ELF-1 (cell line): ENCODE measurements around the gene DOCK2.
"Not testable (repeated sequence)": the region's sequence is repeated elsewhere in the genome, so short reads cannot be mapped to it uniquely, and the experiment has no call there.

Source experiments
- DNase-seq: peaks from one replicate; pipeline ENCODE4 v3.0.0-alpha.2; 2016; ENCODE audit warnings: low read depth, low spot score

The DOCK2 gene

DNA sequence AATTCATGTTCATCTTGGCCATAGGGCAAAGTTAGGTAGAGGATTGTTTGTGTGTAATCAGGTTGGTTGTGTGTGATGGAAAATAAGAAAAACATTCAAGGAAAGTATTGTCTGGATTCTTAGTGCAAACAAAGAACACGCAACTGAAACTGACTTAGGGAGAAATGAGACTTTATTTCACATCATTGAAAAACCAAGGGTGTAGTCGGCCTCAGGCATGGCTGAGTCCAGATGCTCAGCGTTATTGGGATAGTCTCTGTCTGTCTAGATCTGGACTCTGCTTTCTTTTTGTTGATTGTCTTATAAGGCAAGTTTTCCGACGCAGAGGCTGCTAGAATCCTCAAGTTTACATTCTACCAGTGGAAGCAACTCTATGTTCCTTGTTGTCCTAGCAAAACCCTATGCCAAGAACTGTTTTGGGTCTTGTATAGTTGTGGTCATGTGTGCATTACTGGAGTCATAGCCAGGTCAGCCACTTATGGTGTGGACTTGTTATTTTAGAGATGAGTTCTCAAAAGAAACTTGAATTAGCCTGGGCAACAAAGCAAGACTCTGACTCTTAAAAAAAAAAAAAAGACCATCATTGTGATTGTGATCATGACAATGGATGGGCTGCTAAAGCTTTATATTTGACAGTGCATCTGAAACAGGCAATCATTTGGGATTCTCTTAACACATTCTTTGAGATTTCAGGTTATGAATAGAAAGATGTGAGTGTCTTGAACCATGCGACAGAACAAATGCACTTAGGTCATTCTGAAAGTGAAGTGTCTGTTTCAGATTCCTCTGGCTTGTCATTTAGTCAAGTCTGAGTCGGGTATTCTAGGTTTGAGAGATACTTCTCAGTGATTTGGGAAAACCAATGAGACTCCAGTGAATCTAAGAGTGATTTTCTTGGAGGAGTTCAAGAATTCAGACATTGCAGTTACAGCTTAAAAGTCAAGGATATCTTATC, 82.6 kb downstream of the DOCK2 start:
- DNase-seq: no peak

DNA sequence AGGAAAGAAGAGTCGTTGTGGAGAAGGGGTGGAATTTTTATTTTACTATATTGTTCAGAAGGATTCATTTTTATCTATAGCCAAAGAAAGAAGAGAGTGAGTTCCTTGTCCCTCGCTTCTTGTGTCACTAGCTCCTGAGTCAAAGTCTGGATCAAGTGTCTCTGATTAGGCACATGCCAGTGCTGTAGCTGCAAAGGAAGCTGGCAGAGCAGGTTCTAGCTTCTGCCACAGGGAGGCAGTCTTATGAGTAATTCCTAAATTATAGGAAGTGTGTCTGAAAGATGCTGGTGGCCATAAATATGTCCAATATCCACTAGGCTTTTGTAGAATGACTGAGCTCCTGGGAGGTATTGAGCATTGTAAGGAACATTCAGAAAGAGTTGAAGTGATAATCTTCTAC, 84.7 kb downstream of the DOCK2 start:
- DNase-seq: no peak

DNA sequence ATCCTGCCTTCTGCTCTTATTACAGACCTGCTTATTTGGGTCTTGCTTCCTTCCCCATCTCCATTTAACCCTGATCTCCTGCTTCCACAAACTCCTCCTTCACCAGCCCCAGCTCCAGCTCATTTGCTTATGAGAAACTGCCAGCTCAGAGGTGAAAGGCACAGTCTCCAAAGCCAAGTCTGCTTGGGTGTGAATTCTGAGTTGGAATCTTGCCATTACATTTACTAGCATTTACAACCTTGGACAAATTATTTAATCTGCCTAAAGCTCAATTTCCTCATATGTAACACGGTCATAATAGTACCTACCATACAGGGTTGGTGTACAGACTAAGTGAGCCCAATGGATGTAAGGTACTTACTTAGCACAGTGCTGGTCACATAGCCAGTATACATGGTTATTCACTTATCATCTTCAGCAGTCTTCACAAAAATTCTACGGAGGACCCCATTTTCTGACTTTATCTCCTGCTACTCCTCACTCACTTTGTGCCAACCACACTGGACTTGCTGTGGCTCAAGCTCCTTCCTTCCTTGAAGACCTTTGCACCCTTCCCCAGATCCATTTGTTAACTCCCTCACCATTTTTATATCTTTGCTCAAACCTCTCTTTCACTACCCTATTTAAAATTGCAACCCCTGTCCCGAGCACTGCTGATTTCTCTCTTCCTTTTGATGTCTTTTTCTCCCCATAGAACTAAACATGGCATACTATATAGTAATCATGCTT, 86.2 kb downstream of the DOCK2 start:
- no peak for DNase-seq

DNA sequence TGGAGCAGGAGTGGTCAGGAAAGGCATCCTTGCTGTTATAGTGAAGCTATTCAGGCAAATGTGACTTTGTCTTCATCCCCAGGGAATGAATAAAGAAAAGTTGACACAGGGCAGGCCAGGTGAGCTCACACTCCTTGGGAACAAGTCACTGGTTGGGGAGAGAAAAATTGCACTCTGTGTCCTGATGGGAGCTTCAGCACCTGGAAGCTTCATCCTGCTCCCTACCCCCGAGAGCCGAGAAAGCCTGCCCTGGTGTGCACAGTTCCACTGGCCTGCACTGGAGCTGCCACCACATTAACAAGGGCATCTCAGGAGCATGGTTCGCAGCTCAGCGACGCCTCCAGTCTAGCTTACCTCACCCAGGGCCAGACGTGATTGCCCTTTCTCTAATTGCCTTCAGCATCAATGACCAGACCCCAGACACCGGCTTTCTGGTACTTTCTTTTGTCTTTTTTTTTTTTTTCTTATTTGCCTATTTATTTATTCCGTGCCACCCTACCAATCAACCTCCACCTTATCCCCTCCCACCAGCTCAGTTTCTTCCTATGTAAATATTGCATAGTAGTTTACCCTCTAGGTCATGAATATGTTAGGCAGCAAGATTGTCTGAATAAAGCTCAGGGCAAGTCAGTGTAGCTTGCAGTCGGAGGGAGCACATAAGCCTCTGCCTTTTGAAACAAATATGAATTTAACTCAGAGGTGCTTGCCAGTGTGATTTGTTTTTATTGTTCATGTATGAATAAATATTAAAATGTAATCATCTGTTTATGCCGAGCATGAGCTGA, 87.4 kb downstream of the DOCK2 start:
- DNase-seq: no peak

DNA sequence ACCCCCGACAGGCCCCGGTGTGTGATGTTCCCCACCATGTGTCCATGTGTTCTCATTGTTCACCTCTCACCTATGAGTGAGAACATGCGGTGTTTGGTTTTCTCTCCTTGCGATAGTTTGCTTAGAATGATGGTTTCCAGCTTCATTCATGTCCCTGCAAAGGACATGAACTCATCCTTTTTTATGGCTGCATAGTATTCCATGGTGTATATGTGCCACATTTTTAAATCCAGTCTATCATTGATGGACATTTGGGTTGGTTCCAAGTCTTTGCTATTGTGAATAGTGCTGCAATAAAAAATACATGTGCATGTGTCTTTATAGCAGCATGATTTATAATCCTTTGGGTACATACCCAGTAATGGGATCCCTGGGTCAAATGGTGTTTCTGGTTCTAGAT, 88.6 kb downstream of the DOCK2 start:
- not testable (repeated sequence) for DNase-seq

DNA sequence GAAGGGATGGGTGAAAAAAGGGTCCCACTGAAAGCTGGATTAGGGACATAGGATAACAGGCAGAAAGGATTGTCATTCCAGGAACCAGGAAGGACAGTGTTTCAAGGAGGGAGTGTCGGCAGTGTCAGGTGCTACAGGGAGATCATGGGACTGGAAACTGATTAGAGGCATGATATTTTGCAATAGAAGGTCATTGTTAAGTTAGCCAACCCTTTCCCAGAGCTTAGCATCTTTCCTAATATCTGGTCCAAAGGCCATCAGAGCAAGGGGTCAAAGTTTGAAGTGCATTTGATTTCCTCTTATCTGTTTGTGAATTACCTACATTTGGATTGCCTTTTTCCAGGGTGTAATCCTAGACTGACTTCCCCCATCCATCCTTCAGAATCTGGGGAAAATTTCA, 91.3 kb downstream of the DOCK2 start:
- no peak for DNase-seq

DNA sequence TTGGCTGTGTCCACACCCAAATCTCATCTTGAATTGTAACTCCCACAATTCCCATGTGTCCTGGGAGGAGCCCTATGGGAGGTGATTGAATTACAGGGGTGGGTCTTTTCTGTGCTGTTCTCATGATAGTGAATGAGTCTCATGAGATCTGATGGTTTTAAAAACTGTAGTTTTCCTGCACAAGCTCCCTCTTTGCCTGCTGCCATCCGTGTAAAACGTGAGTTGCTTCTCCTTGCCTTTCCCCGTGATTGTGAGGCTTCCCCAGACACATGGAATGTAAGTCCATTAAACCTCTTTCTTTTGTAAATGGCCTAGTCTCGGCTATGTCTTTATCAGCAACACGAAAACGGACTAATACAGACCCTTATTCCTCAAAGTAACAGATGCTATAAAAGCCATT, 94.1 kb downstream of the DOCK2 start:
- DNase-seq: no peak

DNA sequence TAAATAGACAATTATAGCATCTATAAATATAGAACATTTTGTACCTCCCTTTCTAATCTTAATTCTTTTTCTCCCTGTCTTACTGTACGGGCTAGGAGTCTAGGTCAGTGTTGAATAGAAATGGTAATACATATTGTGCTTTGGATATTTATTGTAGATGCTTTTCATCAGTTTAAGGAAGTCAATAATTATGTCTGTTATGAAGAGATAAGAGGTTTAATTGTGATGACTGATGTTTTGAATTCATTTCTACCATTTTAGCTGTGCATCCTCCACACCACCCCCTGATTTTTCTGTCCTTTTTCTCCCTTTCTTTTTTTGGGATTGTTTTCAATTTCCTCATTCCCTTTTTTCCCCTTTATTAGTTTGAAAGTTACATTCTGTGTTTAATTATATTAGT, 95.8 kb downstream of the DOCK2 start:
- DNase-seq: no peak

DNA sequence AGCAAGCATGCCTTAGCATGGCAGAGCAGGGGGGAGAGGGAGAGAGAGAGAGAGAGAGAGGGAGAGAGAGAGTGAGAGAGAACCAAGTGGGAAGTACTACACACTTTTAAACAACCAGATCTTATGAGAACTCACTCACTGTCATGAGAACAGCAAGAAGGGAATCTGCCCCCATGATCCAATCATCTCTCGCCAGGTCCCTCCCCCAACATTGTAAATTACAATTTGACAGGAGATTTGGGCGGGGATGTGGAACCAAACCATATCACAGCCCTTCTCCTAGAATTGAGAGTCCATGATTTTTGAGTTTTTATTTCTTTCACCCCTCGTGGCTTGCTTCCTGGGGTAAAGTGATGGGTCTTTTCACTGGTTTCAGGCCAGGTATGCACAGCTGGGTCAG, 98.8 kb downstream of the DOCK2 start:
- no peak for DNase-seq

DNA sequence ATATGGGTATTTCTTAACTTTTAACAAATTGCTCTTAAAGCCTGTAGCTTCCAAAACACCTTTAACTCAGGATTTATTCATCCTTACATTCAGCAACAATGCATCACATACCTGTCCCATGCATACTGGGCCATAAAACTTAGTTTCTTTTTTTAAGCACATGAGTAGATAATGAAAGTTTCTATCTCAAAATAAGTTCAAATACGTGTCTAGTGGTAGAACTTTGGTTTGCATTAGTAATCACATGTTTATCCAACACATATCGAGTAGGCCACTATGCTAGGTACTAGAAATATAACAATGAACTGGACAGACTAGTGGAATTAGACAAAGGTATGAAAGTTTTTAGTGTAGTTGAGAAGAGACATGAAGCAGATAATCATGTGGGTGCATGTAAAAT, 99.6 kb downstream of the DOCK2 start:
- no peak for DNase-seq

DNA sequence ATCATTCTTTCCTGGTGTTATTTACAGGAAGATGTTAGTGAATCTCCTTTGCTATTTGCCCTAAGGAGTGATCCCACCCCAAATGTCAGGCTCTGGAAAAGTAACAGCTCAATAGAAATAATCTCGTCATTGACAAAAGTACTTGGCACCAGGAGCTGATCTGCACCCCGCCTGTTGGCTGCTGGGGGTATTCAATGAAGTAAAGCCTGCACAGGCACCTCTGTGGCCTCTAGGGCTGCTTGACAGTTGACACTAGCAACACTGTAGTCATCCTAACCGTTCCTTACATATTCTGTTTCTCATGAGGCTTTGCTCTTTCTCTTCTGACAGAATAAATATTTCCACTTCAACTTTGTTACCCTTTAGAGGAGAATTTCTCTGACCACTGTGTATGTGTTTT, 103.4 kb downstream of the DOCK2 start:
- DNase-seq: no peak

DNA sequence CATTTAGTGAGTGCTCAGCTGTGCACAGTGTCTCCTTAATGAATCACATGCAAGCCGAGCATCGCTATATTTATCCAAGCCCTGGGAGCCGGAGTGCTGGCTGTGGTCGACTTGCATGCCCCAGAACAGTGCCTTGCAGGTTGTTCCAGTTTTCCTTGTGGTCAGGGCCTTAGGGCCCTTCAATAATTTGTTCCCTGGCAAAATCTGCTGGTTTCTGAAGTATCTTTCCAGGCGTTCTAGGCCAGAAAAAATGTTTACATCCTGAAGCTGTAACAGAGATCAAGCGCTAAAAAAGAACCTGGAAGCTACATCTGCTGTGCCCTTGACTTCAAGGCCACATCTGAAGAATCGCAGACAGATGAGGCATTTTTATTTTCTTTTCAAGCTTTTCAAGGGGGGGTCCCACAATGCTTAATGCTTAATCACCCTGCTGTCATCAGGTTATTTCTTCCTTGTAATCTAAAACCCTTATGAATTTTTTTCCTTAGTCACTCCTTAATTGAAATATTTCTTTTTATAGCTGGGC, 105.8 kb downstream of the DOCK2 start:
- no peak for DNase-seq

DNA sequence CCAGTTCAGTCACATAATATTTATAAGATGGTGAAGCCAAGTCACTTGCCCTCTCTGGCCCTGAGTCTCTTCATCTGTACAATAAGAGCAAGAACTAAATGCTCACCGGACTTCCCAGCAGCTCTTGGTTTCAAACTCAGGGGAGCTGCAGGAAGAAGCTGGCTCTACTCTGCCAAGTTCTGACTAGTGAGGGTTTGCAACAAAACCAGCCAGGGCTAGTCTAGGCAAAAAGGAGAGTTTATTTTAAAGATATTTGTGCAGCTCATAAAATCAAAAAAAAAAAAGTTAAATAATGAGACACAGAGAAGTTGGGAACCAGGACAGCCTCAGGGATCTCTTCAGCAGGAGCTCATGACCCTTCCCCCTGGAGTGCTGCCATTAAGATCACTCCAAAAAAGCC, 107.3 kb downstream of the DOCK2 start:
- DNase-seq: no peak

DNA sequence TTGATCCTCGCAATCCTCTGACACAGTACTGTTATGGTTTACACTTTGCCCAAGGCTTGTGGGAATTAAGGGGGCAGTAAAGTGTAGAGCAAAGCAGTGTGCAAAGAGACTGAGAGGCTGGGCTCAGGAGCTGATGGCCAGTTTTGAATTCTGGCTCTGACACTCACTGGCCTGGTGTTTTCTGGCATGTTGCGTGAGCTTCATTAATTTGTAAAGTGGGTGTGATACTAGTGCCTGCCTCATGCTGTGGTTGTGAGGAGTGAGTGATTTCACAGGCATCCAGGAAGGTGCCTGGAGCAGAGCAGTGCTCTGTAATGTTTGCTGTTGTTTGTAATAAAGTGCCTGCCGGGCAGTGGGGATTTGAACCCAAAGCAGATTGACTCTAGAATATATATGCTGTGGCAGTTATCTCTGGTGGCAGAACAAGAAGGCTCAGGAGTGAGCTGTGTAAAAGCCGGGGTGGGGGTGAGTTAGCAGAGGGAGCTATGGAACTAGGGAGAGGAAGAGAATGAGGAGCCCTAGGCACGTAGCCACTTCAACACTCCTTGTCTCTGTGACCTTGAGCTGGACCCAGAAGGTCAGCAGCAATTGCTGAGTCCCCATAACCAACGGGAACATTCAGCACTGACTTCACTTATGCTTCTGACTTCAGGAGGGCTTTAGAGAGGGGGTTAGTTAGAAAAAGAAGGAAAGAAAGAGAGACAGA, 108.5 kb downstream of the DOCK2 start:
- DNase-seq: no peak

DNA sequence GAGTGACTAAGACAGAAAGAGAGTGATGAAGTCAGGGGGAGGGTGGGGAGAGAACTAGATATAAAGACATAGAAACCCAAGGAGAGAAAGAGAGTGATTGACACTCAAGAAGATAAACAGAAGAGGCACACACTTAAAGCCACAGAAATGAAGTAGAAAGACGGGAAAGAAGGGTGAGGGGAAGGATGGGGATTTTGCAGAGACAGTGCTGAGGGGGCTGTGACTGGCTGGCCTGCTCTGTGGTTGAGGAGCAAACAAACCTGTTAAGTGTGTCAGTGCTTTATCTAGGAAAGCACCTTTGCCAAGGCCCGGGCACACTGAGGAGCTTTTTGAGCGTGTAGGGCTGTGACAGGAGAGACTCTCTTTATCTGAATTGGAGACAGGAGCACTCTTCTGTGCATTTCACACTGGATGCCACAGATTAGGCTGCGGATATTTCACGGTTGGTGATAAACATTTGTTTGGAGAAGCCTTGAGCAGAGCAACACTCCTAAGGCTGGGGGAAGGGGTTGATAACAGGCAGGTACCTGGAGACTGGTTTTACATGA, 109.1 kb downstream of the DOCK2 start:
- no peak for DNase-seq

DNA sequence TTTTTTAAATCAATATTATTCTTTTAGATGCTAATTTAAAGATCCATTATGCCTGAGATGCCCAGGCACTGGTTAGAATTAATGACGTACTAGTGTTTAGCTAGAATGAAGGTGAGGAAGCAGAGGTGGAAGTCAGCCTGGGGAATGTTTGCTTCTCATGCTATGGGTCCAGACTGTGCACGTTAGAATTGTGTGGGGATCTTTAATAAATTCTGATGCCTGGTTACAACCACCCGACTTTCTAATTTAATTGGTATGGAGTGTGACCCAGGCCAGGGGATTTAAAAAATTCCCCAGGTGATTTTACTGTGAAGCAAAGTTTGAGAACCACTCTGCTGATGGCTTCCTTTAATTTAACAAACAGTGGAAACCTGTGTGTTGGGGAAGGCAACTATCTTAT, 111.1 kb downstream of the DOCK2 start:
- DNase-seq: no peak

DNA sequence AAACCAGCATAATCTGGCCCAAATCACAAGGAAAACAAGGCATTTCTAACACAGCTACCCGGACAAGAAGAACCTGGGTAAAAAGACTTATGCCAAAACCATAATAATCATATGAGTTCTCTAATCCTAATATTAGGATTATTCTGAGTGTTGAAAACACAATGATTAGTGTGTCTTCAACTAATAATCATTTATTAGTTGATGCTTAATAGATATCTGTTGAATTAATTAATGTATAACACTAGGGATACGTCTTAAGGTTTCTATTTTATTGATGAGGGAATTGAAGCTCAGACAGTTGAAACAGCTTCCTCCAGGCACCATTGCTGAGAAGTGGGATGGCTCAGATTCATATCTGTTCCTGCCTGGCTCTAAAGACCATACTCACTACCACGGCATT, 112.2 kb downstream of the DOCK2 start:
- no peak for DNase-seq

DNA sequence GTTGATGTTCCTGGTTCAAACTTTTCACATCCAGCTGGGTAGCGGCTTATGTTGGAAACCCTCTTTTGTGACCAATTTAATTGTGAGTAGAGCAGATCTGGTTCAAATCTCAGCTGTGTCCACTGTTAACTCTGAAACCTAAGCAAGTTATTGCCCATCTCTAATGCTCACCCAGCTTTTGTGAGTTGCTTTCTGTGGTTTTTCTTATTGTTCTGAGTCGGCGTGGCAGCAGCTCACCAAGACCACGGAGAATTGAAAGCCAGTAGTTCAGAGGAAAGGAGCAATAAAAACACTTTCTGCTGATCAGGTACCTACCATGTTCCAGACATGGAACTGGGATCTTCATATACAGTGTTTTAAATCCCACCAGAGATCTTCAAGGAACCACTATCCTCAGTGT, 114.4 kb downstream of the DOCK2 start:
- no peak for DNase-seq

DNA sequence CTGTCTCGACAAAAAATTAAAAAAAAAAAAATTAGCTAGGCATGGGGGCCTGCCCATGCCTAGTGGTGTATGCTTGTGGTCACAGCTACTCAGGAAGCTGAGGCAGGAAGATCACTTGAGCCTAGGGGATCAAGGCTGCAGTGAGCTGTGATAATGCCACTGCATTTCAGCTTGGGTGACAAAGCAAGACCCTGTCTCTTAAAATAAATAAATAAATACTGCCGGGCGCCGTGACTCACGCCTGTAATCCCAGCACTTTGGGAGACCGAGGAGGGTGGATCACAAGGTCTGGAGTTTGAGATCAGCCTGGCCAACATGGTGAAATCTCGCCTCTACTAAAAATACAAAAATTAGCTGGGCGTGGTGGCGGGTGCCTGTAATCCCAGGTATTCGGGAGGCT, 115.5 kb downstream of the DOCK2 start:
- DNase-seq: not testable (repeated sequence)

DNA sequence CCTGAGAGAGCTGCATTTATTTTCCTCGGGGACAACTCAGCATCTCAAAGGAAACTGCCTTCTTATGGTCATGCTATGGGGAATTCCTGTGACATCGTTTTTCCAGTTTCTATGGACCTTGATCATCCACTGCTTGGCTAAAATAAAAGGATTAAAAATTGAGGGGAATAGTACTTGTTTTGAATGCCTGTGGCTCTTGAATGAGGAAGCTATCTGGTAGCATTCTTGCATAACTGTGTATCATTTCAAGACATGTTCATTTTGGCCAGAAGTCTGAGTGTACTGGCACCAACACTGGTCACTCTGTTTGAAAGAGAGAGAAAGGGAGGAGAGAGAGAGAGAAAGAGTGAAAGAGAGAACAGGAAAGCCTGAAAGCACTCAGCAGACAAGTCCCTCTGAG, 116.7 kb downstream of the DOCK2 start:
- no peak for DNase-seq

DNA sequence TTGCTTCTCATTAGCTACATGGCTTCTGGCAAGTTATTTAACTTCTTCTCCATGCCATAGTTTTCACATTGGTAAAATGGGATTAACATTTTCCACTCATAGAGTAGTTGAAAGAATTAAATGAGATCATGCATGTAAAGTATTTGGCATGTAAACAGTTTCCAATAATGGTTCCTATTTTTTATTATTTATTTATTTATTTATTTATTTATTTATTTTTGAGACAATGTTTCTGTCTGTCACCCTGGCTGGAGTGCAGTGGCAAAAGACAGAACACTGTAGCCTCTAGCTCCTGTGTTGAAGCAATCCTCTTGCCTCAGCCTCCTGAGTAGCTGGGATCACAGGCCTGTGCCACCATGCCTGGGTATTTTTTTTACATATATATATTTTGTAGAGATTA, 117.7 kb downstream of the DOCK2 start:
- no peak for DNase-seq
